Heart left ventricle (tissue), 16 donors: Measurements from ENCODE around the gene TEKTIP1. TPM values are rescaled to one million over a fixed set of nuclear protein-coding genes. Genes with fewer than 3 reads are reported as not detected.
A peak's percentile ranks its signal among the peaks of the same experiment; 100 is the strongest.

Experiments used
- ATAC-seq, 4 donors: fragments of 200-7000 bp; cut with Tn5 transposase; one replicate each; pipeline ENCODE4 v1.9.1; 2020 to 2022; ENCODE audit warnings: moderate library complexity in 4 of 4, mild to moderate bottlenecking in 3 of 4, moderate number of reproducible peaks in 1 of 4
- DNase-seq, 5 donors: peaks; one replicate each; pipeline ENCODE4 v3.0.0-alpha.2; 2020
- H3K27ac ChIP-seq, 12 donors: fragments of 200-600 bp; sonication (generic) in 4 of 12; one replicate each; pipeline versions ENCODE4 v1.5.0 to v1.8.0; 2016 to 2022; ENCODE audit warnings: mild to moderate bottlenecking in 2 of 12
- H3K27me3 ChIP-seq, 9 donors: fragments of 200-600 bp; sonication (generic) in 2 of 9; one replicate each; pipeline versions ENCODE4 v1.5.1 to v1.8.0; 2016 to 2022; ENCODE audit warnings: mild to moderate bottlenecking in 3 of 9
- H3K36me3 ChIP-seq, 9 donors: fragments of 200-600 bp; sonication (generic) in 2 of 9; one replicate each; pipeline versions ENCODE4 v1.5.0 to v1.8.0; 2018 to 2022; ENCODE audit warnings: mild to moderate bottlenecking in 2 of 9
- H3K4me1 ChIP-seq, 12 donors: fragments of 200-600 bp; sonication (generic) in 4 of 12; one replicate each; pipeline versions ENCODE4 v1.5.0 to v1.8.0; 2016 to 2022; ENCODE audit warnings: mild to moderate bottlenecking in 3 of 12
- H3K4me3 ChIP-seq, 12 donors: fragments of 200-600 bp; sonication (generic) in 4 of 12; one replicate each; pipeline versions ENCODE4 v1.5.0 to v1.8.0; 2017 to 2022; ENCODE audit warnings: mild to moderate bottlenecking in 9 of 12, moderate library complexity in 4 of 12
- H3K9me3 ChIP-seq, 12 donors: fragments of 200-600 bp; sonication (generic) in 4 of 12; one replicate each; pipeline versions ENCODE4 v1.5.0 to v1.8.0; 2016 to 2022; ENCODE audit warnings: mild to moderate bottlenecking in 1 of 12
- CTCF ChIP-seq, 12 donors: fragments of 200-600 bp; sonication (generic) in 4 of 12; IDR thresholded peaks; one replicate each; pipeline versions ENCODE4 v1.5.0 to v1.8.0; 2018 to 2022; ENCODE audit warnings: antibody characterized with exemption in 12 of 12, mild to moderate bottlenecking in 5 of 12
- POLR2A ChIP-seq, 2 donors: fragments of 450-650 bp; IDR thresholded peaks; one replicate each; pipeline ENCODE4 v1.6.1; 2017; ENCODE audit warnings: antibody characterized with exemption in 2 of 2, mild to moderate bottlenecking in 2 of 2, moderate library complexity in 2 of 2
- WGBS, 4 donors: extraction: QIAGEN DNeasy Blood & Tissue Kit in 2 of 4; methylation state at CpG; one replicate each; pipeline versions ENCODE4 v1.1.5 to v1.1.7; 2013 to 2018; 5-methylcytosine and 5-hydroxymethylcytosine counted together
- intact Hi-C, 10 donors: fragments of 100-400 bp; cut with DNase I; formaldehyde crosslinking; loops; one replicate each; pipeline versions ENCODE4 v1.11.1 to v1.14.2; 2022
- polyA plus RNA-seq, 2 donors: library from polyadenylated mRNA; stranded (reverse); fragments of 200-250 nt; gene quantifications; one replicate each; pipeline ENCODE4 v1.2.3, GENCODE V29; 2013
- total RNA-seq, 9 donors: library from RNA; depleted of rRNA in 2 of 9; stranded (reverse); fragments of >200 nt in 2 of 9; fragmentation: NEBNext Ultra II Directional in 3 of 9; extraction: Animal tissue kit (Norgen Biotek cat#: 25700) in 3 of 9; gene quantifications; one replicate each; pipeline versions ENCODE4 v1.1.0 to v1.2.4, GENCODE V29; 2016 to 2023
- donor health status: ischemic (EF 13 %, LVEDD 7.1; RV severe dilation, severe dysfunction).
- donor health status: healthy with polysubstance abuse.
- donor health status: DM: no; HTN: yes; CAD: no.
- donor health status: DM: no; HTN: no; CAD: no.
- donor health status: ischemic (EF 25% LVEDD 6.9; RV normal size, moderate dysfunction).
- donor health status: ischemic (EF 25% LVEDD 5.7; RV mildly dilated, moderate dysfunction).
- donor health status: healthy.
- donor health status: DM: yes; HTN: yes; CAD: no.
- donor health status: ischemic (EF 35%, LVEDD 5.7; RV mildly dilated, moderate dysfunction).
- donor health status: nonischemic (EF 11% LVEDD 7.7; RV severe dilation, severe dysfunction).
- donor health status: DM: yes; HTN: yes; CAD: no.
- donor health status: PGD.
- donor health status: ischemic (EF 29% LVEDD 5.4; RV normal size, mild dysfunction).
- donor health status: nonischemic (EF 23%, LVEDD 6.1; RV moderate dilation, normal function).

Gene TEKTIP1
- total and polyA plus RNA-seq, 11 donors, result 0.63 to 1.8 (median 0.93) TPM; not detected in 5

- H3K4me3 ChIP-seq, result peak overlapping the region; percentile 66 to 99 (median 91)
- peaks cover 0 to 54% (median 28%) of the 10 kb centered on the region in 12 donors for H3K4me1 ChIP-seq
- H3K27ac ChIP-seq, result peak overlapping the region; percentile 32 to 86 (median 72)
- 0 to 3% (median 1%) methylated on average over 12 to 60 of the region's 60 CpGs for WGBS, 4 donors
- TF ChIP-seq CTCF (IDR thresholded peaks at IDR 0.05), result peak in 3 of 12 donors; percentile 7 to 18 (median 11)
- no peak for TF ChIP-seq POLR2A (IDR thresholded peaks at IDR 0.05)
- H3K9me3 ChIP-seq, result no peaks in the 10 kb centered on the region
- no peaks in the 10 kb centered on the region for H3K27me3 ChIP-seq
- intact Hi-C loops, result loop anchor here in 5 of 10 donors (2.0 to 10.0 kb wide), 4 partner anchors 16 to 158 kb away; partner anchors contain the start of gene HMG20B (in 2 of the 5)
- no peaks in the 10 kb centered on the region for H3K36me3 ChIP-seq
- DNase-seq, result no peak
- ATAC-seq, result peak in 1 of 4 donors; percentile 4
Observed at GRCh38 chr19:3556978-3557460, 18.0 kb downstream of the TEKTIP1 start.

GRCh38 chr19:3557461-3558248 is 18.7 kb downstream of the TEKTIP1 start, which contains the start of gene MFSD12:
MFSD12 (minus strand) TSS chr19:3557586; CDS start chr19:3557403, 183 bp downstream.
- 0 to 2% (median 1%) methylated on average over 26 to 81 of the region's 81 CpGs for WGBS, 4 donors
- intact Hi-C loops, result loop anchor here in 5 of 10 donors (2.0 to 10.0 kb wide), 4 partner anchors 15 to 157 kb away; partner anchors contain the start of gene HMG20B (in 2 of the 5)
- peaks cover 0 to 51% (median 28%) of the 10 kb centered on the region in 12 donors for H3K4me1 ChIP-seq

GRCh38 chr19:3563709-3564524 is 24.9 kb downstream of the TEKTIP1 start:
- Histone ChIP-seq H3K4me1 (peaks cover 0 to 6% (median 0%) of the 10 kb centered on the region in 12 donors), H3K4me3 (no peak overlapping the region), H3K36me3 (no peaks in the 10 kb centered on the region), H3K27me3 (no peaks in the 10 kb centered on the region), H3K27ac (no peak overlapping the region), H3K9me3 (no peaks in the 10 kb centered on the region)
- 64 to 79% (median 70%) methylated on average over 14 to 17 of the region's 17 CpGs for WGBS, 4 donors
- intact Hi-C loops, result no loop called here
- no peak for TF ChIP-seq CTCF (IDR thresholded peaks at IDR 0.05)
- ATAC-seq (peak in 1 of 4 donors; percentile 24), DNase-seq (no peak)

More at GRCh38 chr19:3557461-3558248, 18.7 kb downstream of the TEKTIP1 start, which contains the start of gene MFSD12:
- TF ChIP-seq POLR2A (IDR thresholded peaks at IDR 0.05) (peak in 1 of 2 donors; percentile 92), CTCF (IDR thresholded peaks at IDR 0.05) (no peak)
- Histone ChIP-seq H3K27me3 (no peaks in the 10 kb centered on the region), H3K36me3 (no peaks in the 10 kb centered on the region), H3K9me3 (no peaks in the 10 kb centered on the region), H3K27ac (peak within 1 kb of the TSS; percentile 32 to 86 (median 74)), H3K4me3 (peak within 1 kb of the TSS; percentile 66 to 99 (median 91))
- DNase-seq (peak; percentile 96 to 98 (median 96)), ATAC-seq (peak; percentile 97 to 98 (median 98))
